ENCODE data around the gene LMCD1. TPM values are rescaled to one million over a fixed set of nuclear protein-coding genes. Genes with fewer than 3 reads are reported as not detected.

Gene LMCD1
- polyA plus RNA-seq, 3 donors, result 0.09 to 0.51 TPM; not detected in 1

DNA sequence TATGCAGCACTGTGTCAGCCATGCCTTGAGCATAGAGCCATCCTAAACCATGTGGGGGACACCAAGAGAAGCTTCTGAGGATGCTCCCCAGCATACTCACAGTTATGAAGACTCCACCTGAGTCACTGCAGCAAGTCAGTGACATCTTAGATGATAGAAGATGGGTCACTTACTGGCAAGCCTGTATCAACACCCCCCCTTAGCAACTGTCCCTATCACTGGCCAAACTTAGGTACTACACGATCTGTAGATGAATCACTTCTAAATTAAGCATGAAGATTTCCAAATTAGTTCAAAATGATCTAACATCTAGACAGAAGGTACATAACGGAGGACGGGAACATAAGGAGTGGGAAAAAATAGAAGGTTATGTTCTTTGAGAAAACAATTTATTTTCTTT lies 13.2 kb upstream of the LMCD1 start:
- TF ChIP-seq, protein P1, sequence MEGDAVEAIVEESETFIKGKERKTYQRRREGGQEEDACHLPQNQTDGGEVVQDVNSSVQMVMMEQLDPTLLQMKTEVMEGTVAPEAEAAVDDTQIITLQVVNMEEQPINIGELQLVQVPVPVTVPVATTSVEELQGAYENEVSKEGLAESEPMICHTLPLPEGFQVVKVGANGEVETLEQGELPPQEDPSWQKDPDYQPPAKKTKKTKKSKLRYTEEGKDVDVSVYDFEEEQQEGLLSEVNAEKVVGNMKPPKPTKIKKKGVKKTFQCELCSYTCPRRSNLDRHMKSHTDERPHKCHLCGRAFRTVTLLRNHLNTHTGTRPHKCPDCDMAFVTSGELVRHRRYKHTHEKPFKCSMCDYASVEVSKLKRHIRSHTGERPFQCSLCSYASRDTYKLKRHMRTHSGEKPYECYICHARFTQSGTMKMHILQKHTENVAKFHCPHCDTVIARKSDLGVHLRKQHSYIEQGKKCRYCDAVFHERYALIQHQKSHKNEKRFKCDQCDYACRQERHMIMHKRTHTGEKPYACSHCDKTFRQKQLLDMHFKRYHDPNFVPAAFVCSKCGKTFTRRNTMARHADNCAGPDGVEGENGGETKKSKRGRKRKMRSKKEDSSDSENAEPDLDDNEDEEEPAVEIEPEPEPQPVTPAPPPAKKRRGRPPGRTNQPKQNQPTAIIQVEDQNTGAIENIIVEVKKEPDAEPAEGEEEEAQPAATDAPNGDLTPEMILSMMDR (IDR thresholded peaks at IDR 0.05), result no peak
- DNase-seq, result no peak
- Histone ChIP-seq H3K4me1 (ENCODE audit: control insufficient read depth in 1 of 2, insufficient read depth in 2 of 2, low read length in 2 of 2) (peaks cover 20 to 26% of the 10 kb centered on the region in 2 donors), H3K27ac (ENCODE audit: low read depth in 1 of 2, low read length in 2 of 2) (no peak overlapping the region), H3K9me3 (replicated peaks in 1 of 2; ENCODE audit: control insufficient read depth in 1 of 2, insufficient read depth in 1 of 2, low read length in 2 of 2) (no peaks in the 10 kb centered on the region), H4K20me1 (ENCODE audit: insufficient read depth, low read length) (no peaks in the 10 kb centered on the region), H3K4me3 (replicated peaks in 1 of 3; ENCODE audit: low read depth in 2 of 3, low read length in 3 of 3) (no peak overlapping the region), H2AFZ (ENCODE audit: insufficient read depth, low read depth, low read length, poor library complexity, severe bottlenecking) (no peak overlapping the region), H3K79me2 (ENCODE audit: insufficient read depth, low read length) (no peaks in the 10 kb centered on the region), H3K9ac (ENCODE audit: insufficient read depth, low read length, poor library complexity, severe bottlenecking) (no peak overlapping the region), H3K36me3 (replicated peaks in 1 of 2; ENCODE audit: control insufficient read depth in 1 of 2, insufficient read depth in 2 of 2, low read length in 2 of 2) (no peaks in the 10 kb centered on the region), H3K4me2 (replicated peaks; ENCODE audit: extremely low read depth, low read length, poor library complexity, severe bottlenecking) (no peak overlapping the region), H3K27me3 (ENCODE audit: control insufficient read depth in 2 of 2, insufficient read depth in 2 of 2, low read length in 2 of 2) (no peaks in the 10 kb centered on the region)
- intact Hi-C loops (cut with micrococcal nuclease), result no loop called here
- no CpG with 5 or more reads among the region's 3 CpGs for WGBS (ENCODE audit: insufficient coverage)
- H3K36me3 Mint-ChIP-seq, result no peaks in the 10 kb centered on the region
- peaks cover 0 to 3% (median 2%) of the 10 kb centered on the region in 7 donors for H3K9me3 Mint-ChIP-seq
- no peak overlapping the region for H3K4me3 Mint-ChIP-seq
- peaks cover 23% of the 10 kb centered on the region for H3K4me1 Mint-ChIP-seq
- H3K27ac Mint-ChIP-seq, result peak overlapping the region in 1 of 7 donors; percentile 10
- peaks cover 0 to 3% (median 0%) of the 10 kb centered on the region in 3 donors for H3K27me3 Mint-ChIP-seq (ENCODE audit: low read depth in 3 of 3)

DNA sequence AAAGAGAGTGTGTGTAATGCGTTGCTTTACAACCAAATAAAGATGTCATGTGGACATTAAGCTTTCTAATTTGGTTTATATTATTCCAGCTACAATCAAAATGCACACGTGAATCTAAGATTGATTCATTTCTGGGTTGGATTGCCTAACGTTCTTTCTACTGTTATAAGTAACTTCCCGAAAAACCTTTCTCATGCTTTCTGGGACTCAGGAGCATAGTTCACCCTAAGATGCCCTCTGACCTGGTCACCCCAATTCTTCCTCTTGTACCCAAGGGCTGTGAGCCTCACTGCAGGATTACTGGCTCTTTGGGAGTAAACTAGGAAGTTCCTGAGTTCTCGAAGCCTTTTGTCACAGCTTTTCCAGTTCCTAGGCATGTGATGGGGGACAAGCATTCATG lies 12.7 kb upstream of the LMCD1 start:
- peak in 2 of 3 donors; percentile 11 to 40 for DNase-seq
- intact Hi-C loops (cut with micrococcal nuclease), result no loop called here
- Histone ChIP-seq H3K9me3 (replicated peaks in 1 of 2; ENCODE audit: control insufficient read depth in 1 of 2, insufficient read depth in 1 of 2, low read length in 2 of 2) (no peaks in the 10 kb centered on the region), H3K4me2 (replicated peaks; ENCODE audit: extremely low read depth, low read length, poor library complexity, severe bottlenecking) (no peak overlapping the region), H3K9ac (ENCODE audit: insufficient read depth, low read length, poor library complexity, severe bottlenecking) (no peak overlapping the region), H3K27me3 (ENCODE audit: control insufficient read depth in 2 of 2, insufficient read depth in 2 of 2, low read length in 2 of 2) (no peaks in the 10 kb centered on the region), H3K4me1 (ENCODE audit: control insufficient read depth in 1 of 2, insufficient read depth in 2 of 2, low read length in 2 of 2) (peaks cover 20 to 26% of the 10 kb centered on the region in 2 donors), H4K20me1 (ENCODE audit: insufficient read depth, low read length) (no peaks in the 10 kb centered on the region), H3K27ac (ENCODE audit: low read depth in 1 of 2, low read length in 2 of 2) (no peak overlapping the region), H2AFZ (ENCODE audit: insufficient read depth, low read depth, low read length, poor library complexity, severe bottlenecking) (no peak overlapping the region), H3K4me3 (replicated peaks in 1 of 3; ENCODE audit: low read depth in 2 of 3, low read length in 3 of 3) (no peak overlapping the region), H3K36me3 (replicated peaks in 1 of 2; ENCODE audit: control insufficient read depth in 1 of 2, insufficient read depth in 2 of 2, low read length in 2 of 2) (no peaks in the 10 kb centered on the region), H3K79me2 (ENCODE audit: insufficient read depth, low read length) (no peaks in the 10 kb centered on the region)
- H3K9me3 Mint-ChIP-seq, result peaks cover 0 to 3% (median 2%) of the 10 kb centered on the region in 7 donors
- peaks cover 0 to 3% (median 0%) of the 10 kb centered on the region in 3 donors for H3K27me3 Mint-ChIP-seq (ENCODE audit: low read depth in 3 of 3)
- peak overlapping the region in 4 of 7 donors; percentile 44 to 59 (median 48) for H3K27ac Mint-ChIP-seq
- TF ChIP-seq, protein P1 (IDR thresholded peaks at IDR 0.05), result no peak
- WGBS (ENCODE audit: insufficient coverage), result no CpG with 5 or more reads among the region's 5 CpGs
- no peak overlapping the region for H3K4me3 Mint-ChIP-seq
- peaks cover 23% of the 10 kb centered on the region for H3K4me1 Mint-ChIP-seq
- H3K36me3 Mint-ChIP-seq, result no peaks in the 10 kb centered on the region

All from CD14-positive monocyte (primary cell).